CD4-positive, alpha-beta memory T cell (primary cell): ENCODE measurements around the gene GAD2. TPM values are rescaled to one million over a fixed set of nuclear protein-coding genes. Genes with fewer than 3 reads are reported as not detected.
"Not testable (repeated sequence)": the region's sequence is repeated elsewhere in the genome, so short reads cannot be mapped to it uniquely, and the experiment has no call there.

ENCODE experiments used
- CTCF ChIA-PET: fragments of 350-600 bp; sonication (Branson Sonifier 250); formaldehyde crosslinking; loops from one replicate; lab custom pipeline; 2021; ENCODE audit warnings: inconsistent platforms; ENCODE audit not compliant: partially characterized antibody; lab: Charles Lee
- POLR2A ChIA-PET: fragments of 350-600 bp; sonication (Branson Sonifier 250); formaldehyde crosslinking; loops from one replicate; lab custom pipeline; 2021; ENCODE audit not compliant: partially characterized antibody; lab: Charles Lee
- DNase-seq, 5 donors: peaks; one replicate each; pipeline versions ENCODE4 v3.0.0 to v3.0.0-alpha.2; 2020 to 2022; ENCODE audit warnings: mixed read lengths in 1 of 5
- H3K27ac ChIP-seq: one replicate; pipeline ENCODE4 v1.7.0; 2013; ENCODE audit warnings: low read depth, low read length
- H3K27me3 ChIP-seq: 2 replicates; pipeline ENCODE4 v1.7.0; 2013; ENCODE audit warnings: mild to moderate bottlenecking, low read length, moderate library complexity; ENCODE audit not compliant: insufficient read depth
- H3K36me3 ChIP-seq: 2 replicates; pipeline ENCODE4 v1.7.0; 2013; ENCODE audit warnings: mild to moderate bottlenecking, low read length, moderate library complexity; ENCODE audit not compliant: insufficient read depth
- H3K4me1 ChIP-seq: 2 replicates; pipeline ENCODE4 v1.7.0; 2013; ENCODE audit warnings: mild to moderate bottlenecking, low read length, moderate library complexity; ENCODE audit not compliant: insufficient read depth
- H3K4me3 ChIP-seq, 2 donors: one replicate each; pipeline ENCODE4 v1.7.0; 2013; ENCODE audit warnings: low read length in 2 of 2, mild to moderate bottlenecking in 1 of 2
- H3K9me3 ChIP-seq, 2 donors: one replicate each; pipeline ENCODE4 v1.7.0; 2013; ENCODE audit warnings: low read length in 2 of 2, control low read depth in 1 of 2; ENCODE audit not compliant: control insufficient read depth in 1 of 2
- H3K27ac Mint-ChIP-seq, 7 donors: one replicate each; pipeline ENCODE4 v1.8.0; 2020 to 2021; ENCODE audit warnings: mixed read lengths in 7 of 7, mild to moderate bottlenecking in 6 of 7, inconsistent platforms in 3 of 7, moderate library complexity in 3 of 7
- H3K27me3 Mint-ChIP-seq, 2 donors: one replicate each; pipeline ENCODE4 v1.8.0; 2020 to 2021; ENCODE audit warnings: mixed read lengths in 2 of 2
- H3K36me3 Mint-ChIP-seq, 2 donors: one replicate each; pipeline ENCODE4 v1.8.0; 2020 to 2021; ENCODE audit warnings: mixed read lengths in 2 of 2, inconsistent platforms in 1 of 2, mild to moderate bottlenecking in 1 of 2
- H3K4me1 Mint-ChIP-seq, 4 donors: one replicate each; pipeline ENCODE4 v1.8.0; 2020 to 2021; ENCODE audit warnings: mixed read lengths in 4 of 4, mild to moderate bottlenecking in 1 of 4
- H3K4me3 Mint-ChIP-seq, 8 donors: one replicate each; pipeline ENCODE4 v1.8.0; 2020 to 2021; ENCODE audit warnings: mixed read lengths in 8 of 8, mild to moderate bottlenecking in 7 of 8, moderate library complexity in 6 of 8, inconsistent platforms in 3 of 8
- H3K9me3 Mint-ChIP-seq, 8 donors: one replicate each; pipeline ENCODE4 v1.8.0; 2020 to 2021; ENCODE audit warnings: mixed read lengths in 8 of 8, mild to moderate bottlenecking in 5 of 8, inconsistent platforms in 3 of 8, moderate library complexity in 1 of 8
- intact Hi-C: fragments of 100-400 bp; cut with micrococcal nuclease; formaldehyde crosslinking; loops from one replicate; pipeline ENCODE4 v1.15.1; 2023
- polyA plus RNA-seq, 2 donors: library from polyadenylated mRNA; unstranded; fragments of 300-500 nt; fragmentation: Illumina TruSeq; gene quantifications; one replicate each; pipeline ENCODE4 v1.2.3, GENCODE V29; 2021
- total RNA-seq, 2 experiments: library from RNA; stranded (reverse); gene quantifications; one replicate each; pipeline ENCODE4 v1.2.3, GENCODE V29; 2021

Gene GAD2
- total and polyA plus RNA-seq, 4 experiments from 2014 or later, result not detected

GRCh38 chr10:26348821-26349417 is 132.3 kb downstream of the GAD2 start:
- H3K27me3 Mint-ChIP-seq, H3K4me1 Mint-ChIP-seq, H3K27ac Mint-ChIP-seq, H3K27me3 ChIP-seq, CTCF ChIA-PET, DNase-seq, H3K36me3 ChIP-seq, H3K36me3 Mint-ChIP-seq, POLR2A ChIA-PET, intact Hi-C loops, H3K9me3 ChIP-seq, H3K4me1 ChIP-seq, H3K4me3 ChIP-seq, H3K27ac ChIP-seq, H3K4me3 Mint-ChIP-seq: not testable (repeated sequence)
- H3K9me3 Mint-ChIP-seq, result peaks cover 0 to 14% (median 6%) of the 10 kb centered on the region in 8 donors

Other genes starting within 250 kb of the GAD2 start
- 100 to 1,000 TPM; 106 TPM for gene APBB1IP, start 221.6 kb downstream of the GAD2 start, total RNA-seq
- 10 to 100 TPM; 30.6 to 85.9 TPM for gene APBB1IP, start 221.6 kb downstream of the GAD2 start, polyA plus RNA-seq